ENCODE data around the gene KCTD21.

DNA sequence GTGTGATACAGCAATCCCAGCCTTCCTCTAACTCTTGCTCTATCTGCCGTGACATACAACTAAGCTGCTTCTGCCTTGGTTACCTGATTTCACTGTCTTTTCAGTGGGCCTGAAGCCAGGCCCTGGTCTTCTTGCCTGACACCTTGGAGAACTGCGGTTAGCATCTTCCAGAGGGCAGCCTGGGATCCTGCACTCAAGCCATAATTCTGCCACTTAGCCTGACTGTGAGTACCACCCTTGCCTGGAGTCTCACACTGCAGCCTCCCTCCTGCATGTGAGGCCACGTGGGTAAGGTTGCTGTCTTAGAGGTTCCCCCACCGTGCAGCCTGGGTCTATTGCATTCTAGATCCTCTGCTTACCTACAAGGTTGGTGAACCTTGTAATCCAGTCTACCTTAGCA, 36.1 kb upstream of the KCTD21 start:
- TF ChIP-seq, protein P1, sequence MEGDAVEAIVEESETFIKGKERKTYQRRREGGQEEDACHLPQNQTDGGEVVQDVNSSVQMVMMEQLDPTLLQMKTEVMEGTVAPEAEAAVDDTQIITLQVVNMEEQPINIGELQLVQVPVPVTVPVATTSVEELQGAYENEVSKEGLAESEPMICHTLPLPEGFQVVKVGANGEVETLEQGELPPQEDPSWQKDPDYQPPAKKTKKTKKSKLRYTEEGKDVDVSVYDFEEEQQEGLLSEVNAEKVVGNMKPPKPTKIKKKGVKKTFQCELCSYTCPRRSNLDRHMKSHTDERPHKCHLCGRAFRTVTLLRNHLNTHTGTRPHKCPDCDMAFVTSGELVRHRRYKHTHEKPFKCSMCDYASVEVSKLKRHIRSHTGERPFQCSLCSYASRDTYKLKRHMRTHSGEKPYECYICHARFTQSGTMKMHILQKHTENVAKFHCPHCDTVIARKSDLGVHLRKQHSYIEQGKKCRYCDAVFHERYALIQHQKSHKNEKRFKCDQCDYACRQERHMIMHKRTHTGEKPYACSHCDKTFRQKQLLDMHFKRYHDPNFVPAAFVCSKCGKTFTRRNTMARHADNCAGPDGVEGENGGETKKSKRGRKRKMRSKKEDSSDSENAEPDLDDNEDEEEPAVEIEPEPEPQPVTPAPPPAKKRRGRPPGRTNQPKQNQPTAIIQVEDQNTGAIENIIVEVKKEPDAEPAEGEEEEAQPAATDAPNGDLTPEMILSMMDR (IDR thresholded peaks at IDR 0.05) = no peak
- no peak for TF ChIP-seq POLR2A (IDR thresholded peaks at IDR 0.05)

Measured in tibial nerve (tissue), 3 donors.